Measurements from ENCODE around the gene KCNH8.

The KCNH8 gene

DNA sequence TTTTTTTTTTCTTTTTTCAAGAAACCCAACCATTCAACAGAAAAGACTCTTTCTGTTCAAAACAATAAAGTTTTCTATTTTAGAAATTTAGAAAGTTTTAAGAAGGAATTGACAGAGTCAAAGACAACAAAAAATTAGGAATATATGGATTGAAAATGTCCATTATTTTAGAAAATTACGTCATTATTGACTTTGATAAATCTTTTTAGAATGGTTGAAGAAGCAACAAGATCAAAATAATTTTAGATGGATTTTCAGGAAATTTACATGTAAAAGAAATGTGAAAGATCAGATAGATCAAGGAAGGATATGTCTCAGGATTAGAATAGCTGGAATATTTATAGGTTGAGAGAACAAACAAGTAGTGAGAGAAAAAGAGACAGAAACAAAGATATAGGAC lies 8.4 kb upstream of the KCNH8 start:
- no peaks in the 10 kb centered on the region for H3K4me1 ChIP-seq (ENCODE audit: control insufficient read depth, insufficient read depth, low read length)
- no peak for DNase-seq (ENCODE audit: low read depth)
- H3K27me3 ChIP-seq (replicated peaks; ENCODE audit: control insufficient read depth, insufficient read depth, low read length), result no peaks in the 10 kb centered on the region
- H3K9me3 ChIP-seq (ENCODE audit: control insufficient read depth, low read length), result peaks cover 2% of the 10 kb centered on the region
- no peaks in the 10 kb centered on the region for H3K36me3 ChIP-seq (ENCODE audit: control insufficient read depth, insufficient read depth, low read length, severe bottlenecking)
- H3K4me3 ChIP-seq (ENCODE audit: low read length), result no peak overlapping the region
- H3K9ac ChIP-seq (ENCODE audit: low read length), result no peak overlapping the region

DNA sequence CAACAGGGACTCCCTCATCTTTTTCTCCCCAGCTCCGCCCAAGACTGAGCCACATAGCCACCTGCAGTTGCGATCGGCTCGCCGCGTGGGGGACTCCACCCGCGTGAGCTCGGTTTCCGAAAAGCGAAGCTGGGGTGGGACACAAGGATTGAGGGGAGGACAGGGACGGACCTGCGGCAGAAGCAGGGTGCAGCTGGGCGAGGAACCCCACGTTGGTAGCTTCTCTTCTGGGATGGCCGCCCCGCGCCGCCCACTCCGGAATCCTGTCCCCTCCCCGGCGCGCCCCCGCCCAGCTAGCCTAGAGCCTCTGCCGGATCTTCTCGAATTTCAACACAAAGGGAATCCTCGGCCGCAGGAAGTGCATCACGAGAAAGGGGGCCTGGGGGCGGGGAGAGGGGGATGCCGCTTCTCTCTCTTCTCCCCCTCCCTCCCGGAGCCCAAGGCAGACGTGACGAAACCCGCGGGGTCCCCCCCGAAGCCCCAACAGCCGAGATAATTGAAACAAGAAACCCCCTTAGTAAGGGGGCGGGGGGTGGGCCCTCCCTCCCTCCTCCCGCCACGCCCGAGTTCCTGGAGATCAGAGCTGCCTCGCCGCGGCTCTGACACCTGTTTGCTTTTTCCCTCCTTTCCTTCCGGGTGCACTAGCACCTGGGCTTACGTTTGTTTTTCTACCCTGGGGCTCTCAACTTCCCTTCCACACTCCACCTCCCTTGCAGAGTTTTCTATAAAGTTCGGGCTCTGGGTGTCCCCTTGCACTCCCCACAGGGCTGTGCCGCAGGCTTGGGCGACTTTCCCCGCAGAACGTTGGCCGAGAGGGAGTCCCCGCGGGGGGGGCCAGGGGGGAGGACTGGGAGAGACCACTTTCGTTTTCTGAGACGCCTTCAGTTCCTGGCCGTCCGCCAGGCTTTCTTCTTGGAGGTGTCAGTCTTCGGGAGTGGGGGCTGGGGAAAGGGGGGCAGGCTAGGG lies 1.3 kb upstream of the KCNH8 start:
- peak; percentile 76 for DNase-seq (ENCODE audit: low read depth)
- H3K36me3 ChIP-seq (ENCODE audit: control insufficient read depth, insufficient read depth, low read length, severe bottlenecking), result no peaks in the 10 kb centered on the region
- H3K27me3 ChIP-seq (replicated peaks; ENCODE audit: control insufficient read depth, insufficient read depth, low read length), result peaks cover 16% of the 10 kb centered on the region
- peaks cover 9% of the 10 kb centered on the region for H3K4me1 ChIP-seq (ENCODE audit: control insufficient read depth, insufficient read depth, low read length)
- H3K4me3 ChIP-seq (ENCODE audit: low read length), result peak overlapping the region; percentile 83
- peaks cover 3% of the 10 kb centered on the region for H3K9me3 ChIP-seq (ENCODE audit: control insufficient read depth, low read length)
- peak overlapping the region; percentile 1 for H3K9ac ChIP-seq (ENCODE audit: low read length)

DNA sequence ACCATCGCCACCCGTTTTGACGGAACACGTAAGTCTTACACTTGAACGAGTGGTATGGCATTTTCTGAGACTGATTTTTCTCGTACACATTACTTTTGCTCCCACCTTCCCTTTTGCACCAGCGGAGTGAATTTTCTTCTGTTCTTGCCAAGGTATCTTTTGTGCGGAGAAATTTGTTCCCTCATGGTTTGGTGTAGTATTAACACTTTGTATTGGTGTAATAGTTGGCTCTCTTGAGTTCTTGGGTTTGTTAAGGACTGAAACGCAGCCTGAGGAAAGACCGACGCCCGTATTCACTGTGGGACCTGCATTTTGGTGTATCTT lies 420 bp downstream of the KCNH8 start:
- no peaks in the 10 kb centered on the region for H3K36me3 ChIP-seq (ENCODE audit: control insufficient read depth, insufficient read depth, low read length, severe bottlenecking)
- no peak for DNase-seq (ENCODE audit: low read depth)

DNA sequence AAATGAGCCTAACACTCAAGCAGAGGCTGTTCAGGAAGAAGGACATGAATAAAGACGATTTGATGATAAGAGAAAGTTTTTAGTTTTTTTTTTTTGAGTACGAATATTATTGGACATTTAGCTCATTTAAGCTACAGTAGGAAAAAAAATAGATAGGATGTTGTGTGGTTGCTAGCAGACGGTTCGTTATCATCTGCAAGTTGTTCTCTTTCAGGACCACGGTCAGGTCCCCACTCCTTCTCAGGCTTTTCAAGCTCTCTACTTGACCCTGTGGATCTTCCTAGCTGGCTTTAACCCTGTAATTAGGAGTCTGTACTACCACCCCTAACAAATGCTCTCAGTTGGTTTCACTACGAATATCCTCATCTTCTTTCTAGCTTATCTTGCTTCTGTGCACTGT lies 1.1 kb downstream of the KCNH8 start:
- DNase-seq (ENCODE audit: low read depth), result peak; percentile 28
- H3K27me3 ChIP-seq (replicated peaks; ENCODE audit: control insufficient read depth, insufficient read depth, low read length), result peaks cover 16% of the 10 kb centered on the region
- H3K9ac ChIP-seq (ENCODE audit: low read length), result no peak overlapping the region
- peaks cover 9% of the 10 kb centered on the region for H3K4me1 ChIP-seq (ENCODE audit: control insufficient read depth, insufficient read depth, low read length)
- H3K36me3 ChIP-seq (ENCODE audit: control insufficient read depth, insufficient read depth, low read length, severe bottlenecking), result no peaks in the 10 kb centered on the region
- no peak overlapping the region for H3K4me3 ChIP-seq (ENCODE audit: low read length)
- peaks cover 3% of the 10 kb centered on the region for H3K9me3 ChIP-seq (ENCODE audit: control insufficient read depth, low read length)

More for the DNA sequence above, 420 bp downstream of the KCNH8 start:
- H3K9me3 ChIP-seq (ENCODE audit: control insufficient read depth, low read length), result peaks cover 3% of the 10 kb centered on the region
- peaks cover 9% of the 10 kb centered on the region for H3K4me1 ChIP-seq (ENCODE audit: control insufficient read depth, insufficient read depth, low read length)
- peaks cover 16% of the 10 kb centered on the region for H3K27me3 ChIP-seq (replicated peaks; ENCODE audit: control insufficient read depth, insufficient read depth, low read length)
- no peak overlapping the region for H3K9ac ChIP-seq (ENCODE audit: low read length)
- no peak overlapping the region for H3K4me3 ChIP-seq (ENCODE audit: low read length)

DNA sequence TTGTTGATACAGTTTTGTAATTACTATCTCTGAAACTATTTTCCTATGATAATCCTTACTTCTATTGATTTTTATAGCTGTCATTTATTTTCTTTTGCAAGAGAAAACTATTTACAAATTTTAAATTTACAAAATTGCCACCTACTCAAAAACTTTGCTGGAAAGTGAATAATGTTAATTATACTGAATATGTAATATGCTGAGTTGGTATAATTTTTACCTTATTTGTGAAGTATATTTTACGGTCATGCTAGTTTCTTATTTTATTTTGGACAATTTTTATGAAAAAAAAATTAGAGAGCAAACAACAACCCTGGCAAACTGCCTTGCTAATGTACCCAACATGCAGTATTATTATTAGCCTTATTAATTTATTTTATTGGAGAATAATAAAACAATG lies 2.9 kb downstream of the KCNH8 start:
- no peaks in the 10 kb centered on the region for H3K36me3 ChIP-seq (ENCODE audit: control insufficient read depth, insufficient read depth, low read length, severe bottlenecking)
- no peak overlapping the region for H3K4me3 ChIP-seq (ENCODE audit: low read length)

DNA sequence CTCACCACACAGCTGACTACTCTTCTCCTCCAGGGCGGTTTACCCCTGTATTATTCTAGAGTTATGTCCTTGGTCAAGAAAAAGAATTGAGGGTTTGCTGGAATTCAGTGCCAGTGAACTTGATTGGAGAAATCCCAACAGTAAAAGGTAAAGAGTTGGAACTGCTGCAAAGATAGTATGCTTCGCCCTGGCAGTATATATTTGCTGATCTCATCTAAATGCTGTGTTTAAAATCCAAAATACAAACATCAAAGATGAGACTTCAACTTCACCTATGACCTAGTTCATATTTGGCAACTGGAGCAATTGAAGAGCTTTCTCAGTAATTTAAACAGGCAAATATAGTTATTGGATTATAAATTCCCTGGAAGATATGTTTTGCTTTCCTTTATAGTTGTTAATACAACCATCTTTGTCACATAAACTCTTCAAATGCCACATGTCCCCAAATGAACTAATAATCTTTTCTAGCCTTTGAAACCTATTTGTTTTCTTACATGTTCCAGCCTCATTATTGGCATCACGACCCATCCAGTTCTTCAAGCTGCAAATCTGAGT lies 6.5 kb downstream of the KCNH8 start:
- Histone ChIP-seq H3K4me1 (ENCODE audit: control insufficient read depth, insufficient read depth, low read length) (no peaks in the 10 kb centered on the region), H3K27me3 (replicated peaks; ENCODE audit: control insufficient read depth, insufficient read depth, low read length) (peaks cover under 1% of the 10 kb centered on the region), H3K4me3 (ENCODE audit: low read length) (no peak overlapping the region)

More for the DNA sequence above, 2.9 kb downstream of the KCNH8 start:
- Histone ChIP-seq H3K27me3 (replicated peaks; ENCODE audit: control insufficient read depth, insufficient read depth, low read length) (peaks cover 16% of the 10 kb centered on the region), H3K9me3 (ENCODE audit: control insufficient read depth, low read length) (no peaks in the 10 kb centered on the region), H3K9ac (ENCODE audit: low read length) (no peak overlapping the region), H3K4me1 (ENCODE audit: control insufficient read depth, insufficient read depth, low read length) (peaks cover 9% of the 10 kb centered on the region)
- DNase-seq (ENCODE audit: low read depth), result no peak

DNA sequence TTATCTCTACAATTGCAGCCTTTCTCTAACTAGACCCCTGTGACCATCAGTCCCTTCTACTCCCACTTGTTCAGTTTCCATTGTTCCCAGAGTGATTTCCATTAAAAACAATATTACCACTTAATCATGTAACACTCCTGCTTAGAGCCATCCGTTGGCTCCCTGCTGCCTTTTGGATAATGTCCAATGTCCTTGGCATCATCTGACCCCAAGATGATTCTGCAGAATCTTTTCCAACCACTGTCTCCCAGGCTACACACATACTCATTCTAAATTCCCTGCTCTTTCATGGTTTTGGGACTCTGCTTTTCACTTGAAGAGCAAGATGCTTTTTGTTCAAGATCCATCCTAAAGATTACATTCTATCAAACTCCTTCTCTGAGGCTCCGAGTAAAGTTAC lies 7.1 kb downstream of the KCNH8 start:
- no peaks in the 10 kb centered on the region for H3K36me3 ChIP-seq (ENCODE audit: control insufficient read depth, insufficient read depth, low read length, severe bottlenecking)
- no peak overlapping the region for H3K4me3 ChIP-seq (ENCODE audit: low read length)
- no peaks in the 10 kb centered on the region for H3K4me1 ChIP-seq (ENCODE audit: control insufficient read depth, insufficient read depth, low read length)
- H3K9ac ChIP-seq (ENCODE audit: low read length), result no peak overlapping the region
- H3K27me3 ChIP-seq (replicated peaks; ENCODE audit: control insufficient read depth, insufficient read depth, low read length), result no peaks in the 10 kb centered on the region
- DNase-seq (ENCODE audit: low read depth), result no peak
- H3K9me3 ChIP-seq (ENCODE audit: control insufficient read depth, low read length), result no peaks in the 10 kb centered on the region

More for the DNA sequence above, 6.5 kb downstream of the KCNH8 start:
- H3K9ac ChIP-seq (ENCODE audit: low read length), result no peak overlapping the region
- no peaks in the 10 kb centered on the region for H3K36me3 ChIP-seq (ENCODE audit: control insufficient read depth, insufficient read depth, low read length, severe bottlenecking)
- DNase-seq (ENCODE audit: low read depth), result no peak
- no peaks in the 10 kb centered on the region for H3K9me3 ChIP-seq (ENCODE audit: control insufficient read depth, low read length)

DNA sequence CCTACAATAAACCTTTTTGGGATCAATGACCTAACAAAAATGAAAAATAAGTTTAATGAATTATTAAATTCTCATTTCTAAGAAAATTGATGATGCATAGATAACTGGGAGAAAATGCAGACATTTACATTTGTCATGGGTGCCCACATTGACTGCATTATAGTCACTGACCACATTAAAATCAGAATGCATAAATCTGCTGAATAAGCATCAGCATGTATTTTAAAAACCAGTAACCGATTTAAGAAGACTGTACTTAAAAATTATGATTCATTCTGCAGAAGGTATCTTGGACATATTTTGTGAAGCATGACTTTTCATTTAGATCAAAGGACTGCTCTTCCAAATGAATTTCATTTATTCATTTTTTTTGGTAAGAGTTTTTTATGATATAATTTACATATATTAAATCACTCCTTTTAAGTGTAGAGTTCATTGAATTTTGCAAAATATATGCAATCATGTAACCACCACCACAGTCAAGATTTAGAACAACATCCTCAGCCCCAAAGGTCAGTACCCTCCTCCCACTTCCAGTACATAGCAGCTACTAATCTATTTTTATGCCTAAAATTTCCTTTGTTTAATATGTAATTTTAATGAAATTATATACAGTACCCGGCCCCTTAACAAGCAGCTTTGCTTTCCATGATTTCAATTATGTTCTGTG lies 11.8 kb downstream of the KCNH8 start:
- Histone ChIP-seq H3K36me3 (ENCODE audit: control insufficient read depth, insufficient read depth, low read length, severe bottlenecking) (no peaks in the 10 kb centered on the region), H3K27me3 (replicated peaks; ENCODE audit: control insufficient read depth, insufficient read depth, low read length) (no peaks in the 10 kb centered on the region), H3K4me1 (ENCODE audit: control insufficient read depth, insufficient read depth, low read length) (no peaks in the 10 kb centered on the region), H3K4me3 (ENCODE audit: low read length) (no peak overlapping the region), H3K9ac (ENCODE audit: low read length) (no peak overlapping the region), H3K9me3 (ENCODE audit: control insufficient read depth, low read length) (no peaks in the 10 kb centered on the region)
- no peak for DNase-seq (ENCODE audit: low read depth)

DNA sequence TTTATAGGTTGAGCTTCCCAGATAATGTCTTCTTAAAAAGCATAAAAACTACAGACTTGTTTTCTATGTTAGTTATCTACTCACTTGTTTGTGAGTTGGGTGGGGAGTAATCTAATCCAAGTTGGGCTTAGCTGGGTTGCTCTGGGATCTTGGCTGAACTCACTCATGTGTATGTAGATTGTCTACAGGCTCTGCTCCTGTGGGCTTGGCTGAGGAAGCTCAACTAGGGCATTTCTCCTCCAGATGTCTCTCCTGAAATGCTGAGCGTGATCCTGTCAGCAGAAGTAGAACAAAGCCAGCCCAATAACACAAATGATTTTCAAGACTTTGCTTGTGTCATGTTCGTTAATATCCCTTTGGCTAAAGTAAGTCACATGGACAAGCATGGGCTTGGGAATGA lies 17.3 kb downstream of the KCNH8 start:
- H3K9ac ChIP-seq (ENCODE audit: low read length), result no peak overlapping the region
- H3K36me3 ChIP-seq (ENCODE audit: control insufficient read depth, insufficient read depth, low read length, severe bottlenecking), result no peaks in the 10 kb centered on the region
- no peaks in the 10 kb centered on the region for H3K27me3 ChIP-seq (replicated peaks; ENCODE audit: control insufficient read depth, insufficient read depth, low read length)
- no peaks in the 10 kb centered on the region for H3K9me3 ChIP-seq (ENCODE audit: control insufficient read depth, low read length)
- no peak overlapping the region for H3K4me3 ChIP-seq (ENCODE audit: low read length)
- no peaks in the 10 kb centered on the region for H3K4me1 ChIP-seq (ENCODE audit: control insufficient read depth, insufficient read depth, low read length)
- no peak for DNase-seq (ENCODE audit: low read depth)

DNA sequence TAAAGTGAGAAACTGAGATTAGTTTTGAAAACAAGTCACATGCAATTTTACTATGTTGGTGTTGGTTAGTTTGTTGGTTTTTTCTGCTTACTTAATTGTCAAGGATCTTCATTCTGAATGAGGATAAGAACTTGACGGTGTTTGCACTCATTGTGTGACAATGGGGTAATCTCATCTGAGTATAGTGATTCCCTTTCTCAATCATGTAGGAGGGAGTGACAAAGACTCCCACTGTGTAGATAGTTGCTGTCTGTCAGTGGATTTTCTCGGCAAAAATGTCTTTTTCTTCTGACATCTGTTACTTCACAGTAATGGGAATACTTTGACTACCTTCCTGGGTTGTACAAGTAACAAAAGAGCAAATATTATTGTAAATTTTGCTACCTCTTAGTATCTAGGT lies 23.5 kb downstream of the KCNH8 start:
- no peak for DNase-seq (ENCODE audit: low read depth)
- no peak overlapping the region for H3K9ac ChIP-seq (ENCODE audit: low read length)
- no peaks in the 10 kb centered on the region for H3K36me3 ChIP-seq (ENCODE audit: control insufficient read depth, insufficient read depth, low read length, severe bottlenecking)
- no peaks in the 10 kb centered on the region for H3K27me3 ChIP-seq (replicated peaks; ENCODE audit: control insufficient read depth, insufficient read depth, low read length)
- no peak overlapping the region for H3K4me3 ChIP-seq (ENCODE audit: low read length)
- H3K4me1 ChIP-seq (ENCODE audit: control insufficient read depth, insufficient read depth, low read length), result no peaks in the 10 kb centered on the region
- no peaks in the 10 kb centered on the region for H3K9me3 ChIP-seq (ENCODE audit: control insufficient read depth, low read length)

DNA sequence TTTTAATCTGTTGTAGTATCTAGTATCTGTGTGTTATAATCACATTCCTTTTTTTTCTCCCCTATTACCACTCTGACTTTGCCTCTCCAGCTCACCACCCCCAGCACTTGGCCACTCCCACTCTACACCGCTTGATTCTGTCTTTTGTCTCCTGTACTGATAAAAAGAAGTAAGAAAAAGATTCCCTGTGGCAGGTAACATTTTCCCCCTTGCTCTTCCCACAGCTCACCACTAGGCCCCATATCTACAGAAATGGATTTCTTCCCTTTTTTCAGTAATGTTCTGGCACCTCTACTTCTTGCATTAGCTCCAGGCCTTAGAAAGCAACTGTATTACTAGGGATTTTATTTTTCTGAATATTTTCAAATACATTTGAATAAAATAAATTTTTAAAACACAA lies 25.6 kb downstream of the KCNH8 start:
- Histone ChIP-seq H3K9ac (ENCODE audit: low read length) (no peak overlapping the region), H3K4me3 (ENCODE audit: low read length) (no peak overlapping the region), H3K27me3 (replicated peaks; ENCODE audit: control insufficient read depth, insufficient read depth, low read length) (no peaks in the 10 kb centered on the region), H3K36me3 (ENCODE audit: control insufficient read depth, insufficient read depth, low read length, severe bottlenecking) (no peaks in the 10 kb centered on the region), H3K9me3 (ENCODE audit: control insufficient read depth, low read length) (no peaks in the 10 kb centered on the region), H3K4me1 (ENCODE audit: control insufficient read depth, insufficient read depth, low read length) (no peaks in the 10 kb centered on the region)
- DNase-seq (ENCODE audit: low read depth), result no peak
